CD14-positive monocyte (primary cell): ENCODE data around the gene MRPS14. TPM values are rescaled to one million over a fixed set of nuclear protein-coding genes. Genes with fewer than 3 reads are reported as not detected.

ENCODE experiments used
- DNase-seq, 3 donors: peaks; one replicate each; pipeline ENCODE4 v3.0.0-alpha.2; 2011 to 2022
- H2AFZ ChIP-seq: 2 replicates; pipeline ENCODE4 v1.6.0; 2012; ENCODE audit warnings: mild to moderate bottlenecking, low read depth, low read length, inconsistent platforms; ENCODE audit not compliant: insufficient read depth, poor library complexity, severe bottlenecking
- H3K27ac ChIP-seq, 2 donors: 1 replicate in 1 of 2; 2 replicates in 1 of 2; pipeline ENCODE4 v1.5.1; 2012 to 2013; ENCODE audit warnings: low read length in 2 of 2, control low read depth in 1 of 2, inconsistent platforms in 1 of 2, low read depth in 1 of 2, mild to moderate bottlenecking in 1 of 2
- H3K27me3 ChIP-seq, 2 donors: one replicate each; pipeline versions ENCODE4 v1.6.0 to v1.6.1; 2011 to 2013; ENCODE audit warnings: low read length in 2 of 2; ENCODE audit not compliant: control insufficient read depth in 2 of 2, insufficient read depth in 2 of 2
- H3K36me3 ChIP-seq, 2 donors: replicated peaks in 1 of 2; 1 replicate in 1 of 2; 2 replicates in 1 of 2; pipeline versions ENCODE4 v1.5.1 to v1.6.1; 2012 to 2013; ENCODE audit warnings: low read length in 2 of 2, control low read depth in 1 of 2, inconsistent platforms in 1 of 2, mild to moderate bottlenecking in 1 of 2; ENCODE audit not compliant: insufficient read depth in 2 of 2, control insufficient read depth in 1 of 2
- H3K4me1 ChIP-seq, 2 donors: 1 replicate in 1 of 2; 2 replicates in 1 of 2; pipeline versions ENCODE4 v1.5.1 to v1.6.1; 2012 to 2013; ENCODE audit warnings: low read length in 2 of 2, control low read depth in 1 of 2, inconsistent platforms in 1 of 2, mild to moderate bottlenecking in 1 of 2, moderate library complexity in 1 of 2; ENCODE audit not compliant: insufficient read depth in 2 of 2, control insufficient read depth in 1 of 2
- H3K4me2 ChIP-seq: replicated peaks from 2 replicates; pipeline ENCODE3; 2012; ENCODE audit warnings: low read length, moderate library complexity, mild to moderate bottlenecking; ENCODE audit not compliant: poor library complexity, severe bottlenecking; ENCODE audit errors: extremely low read depth
- H3K4me3 ChIP-seq, 3 experiments: fragments of 200-600 bp in 1 of 3; sonication (generic) in 1 of 3; replicated peaks in 1 of 3; 1 replicate in 2 of 3; 2 replicates in 1 of 3; pipeline ENCODE4 v1.5.1; 2011 to 2013; ENCODE audit warnings: low read length in 3 of 3, mild to moderate bottlenecking in 3 of 3, control low read depth in 2 of 3, low read depth in 2 of 3, inconsistent platforms in 1 of 3, moderate library complexity in 1 of 3
- H3K79me2 ChIP-seq: 2 replicates; pipeline ENCODE4 v1.6.0; 2012; ENCODE audit warnings: mild to moderate bottlenecking, control low read depth, inconsistent platforms, low read length, moderate library complexity; ENCODE audit not compliant: insufficient read depth
- H3K9ac ChIP-seq: 2 replicates; pipeline ENCODE4 v1.6.0; 2017; ENCODE audit warnings: low read length, mild to moderate bottlenecking; ENCODE audit not compliant: insufficient read depth, poor library complexity, severe bottlenecking
- H3K9me3 ChIP-seq, 2 donors: replicated peaks in 1 of 2; 1 replicate in 1 of 2; 2 replicates in 1 of 2; pipeline versions ENCODE4 v1.5.1 to v1.6.1; 2012 to 2013; ENCODE audit warnings: low read length in 2 of 2, control low read depth in 1 of 2; ENCODE audit not compliant: control insufficient read depth in 1 of 2, insufficient read depth in 1 of 2
- H4K20me1 ChIP-seq: 2 replicates; pipeline ENCODE4 v1.6.0; 2012; ENCODE audit warnings: mild to moderate bottlenecking, low read length, control low read depth, moderate library complexity; ENCODE audit not compliant: insufficient read depth
- H3K27ac Mint-ChIP-seq, 7 donors: one replicate each; pipeline ENCODE4 v1.8.0; 2020; ENCODE audit warnings: mild to moderate bottlenecking in 7 of 7, mixed read lengths in 7 of 7, moderate library complexity in 6 of 7, inconsistent platforms in 2 of 7
- H3K27me3 Mint-ChIP-seq, 3 donors: one replicate each; pipeline ENCODE4 v1.8.0; 2021 to 2022; ENCODE audit warnings: low read depth in 3 of 3, mild to moderate bottlenecking in 3 of 3, mixed read lengths in 3 of 3, moderate library complexity in 3 of 3, inconsistent platforms in 1 of 3
- H3K36me3 Mint-ChIP-seq, 2 donors: one replicate each; pipeline ENCODE4 v1.8.0; 2020; ENCODE audit warnings: mixed read lengths in 2 of 2, inconsistent platforms in 1 of 2, mild to moderate bottlenecking in 1 of 2
- H3K4me1 Mint-ChIP-seq: one replicate; pipeline ENCODE4 v1.8.0; 2020; ENCODE audit warnings: mild to moderate bottlenecking, mixed read lengths
- H3K4me3 Mint-ChIP-seq, 2 donors: one replicate each; pipeline ENCODE4 v1.8.0; 2020; ENCODE audit warnings: mild to moderate bottlenecking in 2 of 2, mixed read lengths in 2 of 2, moderate library complexity in 1 of 2
- H3K9me3 Mint-ChIP-seq, 7 donors: one replicate each; pipeline ENCODE4 v1.8.0; 2020 to 2022; ENCODE audit warnings: mixed read lengths in 7 of 7, mild to moderate bottlenecking in 6 of 7, moderate library complexity in 6 of 7, inconsistent platforms in 2 of 7
- CTCF ChIP-seq: fragments of 200-600 bp; IDR thresholded peaks from one replicate; pipeline ENCODE4 v1.8.0; 2022; ENCODE audit warnings: antibody characterized with exemption, mild to moderate bottlenecking
- WGBS: methylation state at CpG from one replicate; pipeline ENCODE4 v1.1.5; 2013; ENCODE audit warnings: missing lambda C conversion rate; ENCODE audit not compliant: insufficient coverage; 5-methylcytosine and 5-hydroxymethylcytosine counted together
- intact Hi-C, 2 donors: fragments of 100-400 bp; cut with micrococcal nuclease; formaldehyde crosslinking; loops; one replicate each; pipeline versions ENCODE4 v1.15.0 to v1.15.1; 2023
- polyA plus RNA-seq, 3 donors: library from polyadenylated mRNA; depleted of rRNA in 1 of 3; unstranded in 2 of 3; stranded (reverse) in 1 of 3; fragments of 300-500 nt in 2 of 3; fragments of >200 nt in 1 of 3; fragmentation: Illumina TruSeq in 2 of 3; gene quantifications; 1 replicate in 2 of 3; 2 replicates in 1 of 3; pipeline ENCODE4 v1.2.3, GENCODE V29; 2012 to 2021

The MRPS14 gene
- polyA plus RNA-seq, 3 donors, result 5.4 to 53.2 (median 48.1) TPM

DNA sequence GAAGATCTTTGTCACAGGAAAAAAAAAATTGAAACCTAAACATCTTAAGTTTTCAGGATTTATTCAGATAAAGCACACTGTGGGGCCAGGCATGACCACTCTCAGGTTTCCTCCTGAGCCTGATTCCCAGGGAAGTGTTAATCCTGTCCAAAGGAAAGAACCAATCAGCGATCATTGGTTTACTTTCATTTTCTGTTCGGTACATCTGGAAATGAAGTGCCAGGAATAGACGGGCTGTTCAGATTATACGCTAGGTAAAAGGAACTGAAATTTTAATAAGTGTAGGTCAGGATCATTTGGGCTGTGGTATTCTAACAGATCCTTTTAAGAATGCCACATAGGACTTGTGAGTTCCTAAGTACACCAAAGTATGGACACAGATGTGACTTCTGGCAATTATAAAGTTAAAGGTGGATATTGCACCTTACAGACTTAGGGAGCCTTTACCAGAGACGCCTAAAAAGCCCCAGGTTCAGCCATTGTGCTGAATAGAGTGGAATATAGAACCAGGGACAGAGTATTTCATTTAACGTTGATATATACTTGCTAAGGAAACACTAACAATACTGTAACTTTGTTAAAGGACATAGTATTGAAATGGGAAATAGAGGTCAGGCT is 32.7 kb downstream of the MRPS14 start:
- Histone ChIP-seq H2AFZ (peak overlapping the region; percentile 57), H3K4me1 (peaks cover 3 to 13% of the 10 kb centered on the region in 2 donors), H3K9me3 (no peaks in the 10 kb centered on the region), H3K9ac (peak overlapping the region; percentile 60), H3K4me2 (peak overlapping the region; percentile 69), H3K27ac (peak overlapping the region; percentile 45 to 83), H4K20me1 (no peaks in the 10 kb centered on the region), H3K79me2 (no peaks in the 10 kb centered on the region), H3K27me3 (no peaks in the 10 kb centered on the region), H3K36me3 (peaks cover 9 to 78% of the 10 kb centered on the region in 2 donors), H3K4me3 (peak overlapping the region; percentile 42 to 97 (median 72))
- no peak for TF ChIP-seq CTCF
- 8% methylated on average over 4 of the region's 6 CpGs for WGBS
- Mint-ChIP-seq H3K4me1 (peaks cover 8% of the 10 kb centered on the region), H3K27me3 (no peaks in the 10 kb centered on the region), H3K36me3 (peaks cover 45 to 55% of the 10 kb centered on the region in 2 donors), H3K27ac (peak overlapping the region; percentile 83 to 95 (median 86)), H3K9me3 (no peaks in the 10 kb centered on the region), H3K4me3 (peak overlapping the region; percentile 74 to 86)
- DNase-seq, result peak in 2 of 3 donors; percentile 33 to 44
- intact Hi-C loops, result loop anchor here in 1 of 2 donors (10.0 kb wide), 1 partner anchor 966 kb away; the partner anchor contains the start of gene RC3H1

- no peak overlapping the region for H2AFZ ChIP-seq
- no peak for TF ChIP-seq CTCF
- H3K9me3 Mint-ChIP-seq, result no peaks in the 10 kb centered on the region
- intact Hi-C loops, result loop anchor here in 1 of 2 donors (10.0 kb wide), 1 partner anchor 965 kb away; the partner anchor contains the start of gene RC3H1
- H3K27me3 Mint-ChIP-seq, result no peaks in the 10 kb centered on the region
- 90% methylated on average over 2 of the region's 5 CpGs for WGBS
- no peak for DNase-seq
- H3K27ac Mint-ChIP-seq, result peak overlapping the region in 6 of 7 donors; percentile 45 to 83 (median 68)
- no peaks in the 10 kb centered on the region for H3K79me2 ChIP-seq
- no peak overlapping the region for H3K4me3 Mint-ChIP-seq
- peaks cover 10 to 78% of the 10 kb centered on the region in 2 donors for H3K36me3 ChIP-seq
- peaks cover 46 to 63% of the 10 kb centered on the region in 2 donors for H3K36me3 Mint-ChIP-seq
- H3K4me1 ChIP-seq, result peaks cover 3 to 13% of the 10 kb centered on the region in 2 donors
- H3K9ac ChIP-seq, result peak overlapping the region; percentile 60
- H3K4me2 ChIP-seq, result peak overlapping the region; percentile 69
- peak overlapping the region in 1 of 3 experiments; percentile 72 for H3K4me3 ChIP-seq
- H3K27me3 ChIP-seq, result no peaks in the 10 kb centered on the region
- H4K20me1 ChIP-seq, result no peaks in the 10 kb centered on the region
- no peaks in the 10 kb centered on the region for H3K9me3 ChIP-seq
- peak overlapping the region in 1 of 2 donors; percentile 83 for H3K27ac ChIP-seq
- H3K4me1 Mint-ChIP-seq, result peaks cover 8% of the 10 kb centered on the region
Observed at GRCh38 chr1:174989536-174990220, 33.5 kb downstream of the MRPS14 start.
